ENCODE data around the gene SULT2B1.
"Not testable (repeated sequence)": the region's sequence is repeated elsewhere in the genome, so short reads cannot be mapped to it uniquely, and the experiment has no call there.

The SULT2B1 gene

GRCh38 chr19:48624067-48624594 is 72.2 kb downstream of the SULT2B1 start:
- peak; percentile 97 for DNase-seq

DNA sequence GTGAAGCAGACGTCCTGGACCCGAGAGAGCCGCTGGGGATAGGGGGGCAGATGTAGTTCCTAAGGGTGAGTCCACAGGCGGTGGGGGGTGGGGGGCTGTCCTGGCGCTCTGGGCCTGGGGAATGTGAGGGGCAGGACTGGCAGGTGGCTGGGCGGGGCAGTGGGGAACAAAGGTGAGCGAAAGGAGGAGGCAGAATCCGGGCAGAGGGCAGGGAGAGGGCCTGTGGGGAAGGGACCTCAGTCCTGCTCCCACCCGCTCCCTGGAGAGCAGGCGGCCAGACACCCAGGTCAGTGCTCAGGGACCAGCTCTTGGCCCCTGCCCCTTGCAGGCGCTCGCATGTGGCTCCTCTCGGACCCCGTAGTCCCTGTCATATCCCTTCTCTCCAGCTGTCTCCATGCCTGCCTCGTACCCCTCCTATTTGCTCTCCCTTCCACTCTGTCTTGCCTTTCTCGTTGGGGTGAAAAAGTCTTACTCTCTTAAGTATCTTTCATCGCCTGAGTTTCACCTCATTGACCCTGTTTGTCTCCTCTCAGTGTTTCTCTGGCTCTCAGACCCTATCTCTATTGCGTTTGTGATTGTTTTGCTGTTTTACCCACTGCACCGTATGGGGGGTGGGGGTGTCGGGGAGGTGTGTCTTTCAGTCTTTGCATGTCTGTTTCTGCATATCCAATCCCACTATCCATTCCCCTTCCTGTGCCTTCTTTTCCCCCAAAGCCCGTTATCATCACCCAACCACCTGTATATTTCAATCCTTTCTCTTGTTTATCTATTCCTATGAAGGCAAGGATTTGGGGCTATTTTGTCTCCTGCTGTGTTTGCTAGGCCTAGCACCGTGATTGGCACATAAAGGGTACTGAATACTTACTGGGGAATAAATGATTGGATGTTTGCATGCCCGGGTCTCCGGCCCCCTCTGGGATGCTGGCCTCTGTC is 73.1 kb downstream of the SULT2B1 start:
- no peak for DNase-seq

DNA sequence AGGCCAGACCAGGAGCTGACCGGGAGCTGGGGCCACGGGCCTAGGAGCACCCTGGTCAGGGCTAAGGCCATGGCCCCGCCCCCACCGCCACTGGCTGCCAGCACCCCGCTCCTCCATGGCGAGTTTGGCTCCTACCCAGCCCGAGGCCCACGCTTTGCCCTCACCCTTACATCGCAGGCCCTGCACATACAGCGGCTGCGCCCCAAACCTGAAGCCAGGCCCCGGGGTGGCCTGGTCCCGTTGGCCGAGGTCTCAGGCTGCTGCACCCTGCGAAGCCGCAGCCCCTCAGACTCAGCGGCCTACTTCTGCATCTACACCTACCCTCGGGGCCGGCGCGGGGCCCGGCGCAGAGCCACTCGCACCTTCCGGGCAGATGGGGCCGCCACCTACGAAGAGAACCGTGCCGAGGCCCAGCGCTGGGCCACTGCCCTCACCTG is 73.9 kb downstream of the SULT2B1 start:
- DNase-seq, result no peak

- DNase-seq, result no peak
Observed at GRCh38 chr19:48627201-48627864, 75.4 kb downstream of the SULT2B1 start.

GRCh38 chr19:48627865-48628314 is 75.9 kb downstream of the SULT2B1 start:
- DNase-seq, result no peak

DNA sequence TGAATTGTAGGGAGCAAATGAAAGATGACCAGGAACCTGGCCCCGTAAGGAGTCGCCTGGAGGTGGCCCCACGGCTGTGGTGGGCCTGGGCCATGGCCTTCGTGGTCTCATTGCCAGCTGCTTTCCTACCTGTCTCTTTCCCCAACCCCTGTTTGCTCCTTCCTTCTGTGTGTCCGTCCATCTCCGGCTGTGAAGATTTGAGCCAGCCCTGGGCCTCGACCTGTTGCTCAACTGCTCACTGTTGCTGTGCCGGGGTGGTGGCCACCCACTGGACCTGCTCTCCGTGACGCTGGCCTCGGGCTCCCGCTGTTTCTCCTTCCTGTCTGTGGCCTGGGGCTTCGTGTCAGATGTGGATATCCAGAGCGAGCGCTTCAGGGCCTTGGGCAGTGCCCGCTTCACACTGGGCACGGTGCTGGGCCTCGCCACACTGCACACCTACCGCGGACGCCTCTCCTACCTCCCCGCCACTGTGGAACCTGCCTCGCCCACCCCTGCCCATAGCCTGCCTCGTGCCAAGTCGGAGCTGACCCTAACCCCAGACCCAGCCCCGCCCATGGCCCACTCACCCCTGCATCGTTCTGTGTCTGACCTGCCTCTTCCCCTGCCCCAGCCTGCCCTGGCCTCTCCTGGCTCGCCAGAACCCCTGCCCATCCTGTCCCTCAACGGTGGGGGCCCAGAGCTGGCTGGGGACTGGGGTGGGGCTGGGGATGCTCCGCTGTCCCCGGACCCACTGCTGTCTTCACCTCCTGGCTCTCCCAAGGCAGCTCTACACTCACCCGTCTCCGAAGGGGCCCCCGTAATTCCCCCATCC is 76.7 kb downstream of the SULT2B1 start:
- DNase-seq, result no peak

DNA sequence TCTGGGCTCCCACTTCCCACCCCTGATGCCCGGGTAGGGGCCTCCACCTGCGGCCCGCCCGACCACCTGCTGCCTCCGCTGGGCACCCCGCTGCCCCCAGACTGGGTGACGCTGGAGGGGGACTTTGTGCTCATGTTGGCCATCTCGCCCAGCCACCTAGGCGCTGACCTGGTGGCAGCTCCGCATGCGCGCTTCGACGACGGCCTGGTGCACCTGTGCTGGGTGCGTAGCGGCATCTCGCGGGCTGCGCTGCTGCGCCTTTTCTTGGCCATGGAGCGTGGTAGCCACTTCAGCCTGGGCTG is 77.3 kb downstream of the SULT2B1 start:
- DNase-seq, result no peak

DNA sequence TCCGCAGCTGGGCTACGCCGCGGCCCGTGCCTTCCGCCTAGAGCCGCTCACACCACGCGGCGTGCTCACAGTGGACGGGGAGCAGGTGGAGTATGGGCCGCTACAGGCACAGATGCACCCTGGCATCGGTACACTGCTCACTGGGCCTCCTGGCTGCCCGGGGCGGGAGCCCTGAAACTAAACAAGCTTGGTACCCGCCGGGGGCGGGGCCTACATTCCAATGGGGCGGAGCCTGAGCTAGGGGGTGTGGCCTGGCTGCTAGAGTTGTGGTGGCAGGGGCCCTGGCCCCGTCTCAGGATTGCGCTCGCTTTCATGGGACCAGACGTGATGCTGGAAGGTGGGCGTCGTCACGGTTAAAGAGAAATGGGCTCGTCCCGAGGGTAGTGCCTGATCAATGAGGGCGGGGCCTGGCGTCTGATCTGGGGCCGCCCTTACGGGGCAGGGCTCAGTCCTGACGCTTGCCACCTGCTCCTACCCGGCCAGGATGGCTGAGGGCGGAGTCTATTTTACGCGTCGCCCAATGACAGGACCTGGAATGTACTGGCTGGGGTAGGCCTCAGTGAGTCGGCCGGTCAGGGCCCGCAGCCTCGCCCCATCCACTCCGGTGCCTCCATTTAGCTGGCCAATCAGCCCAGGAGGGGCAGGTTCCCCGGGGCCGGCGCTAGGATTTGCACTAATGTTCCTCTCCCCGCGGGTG is 77.8 kb downstream of the SULT2B1 start:
- no peak for DNase-seq

- no peak for DNase-seq
Observed at GRCh38 chr19:48630296-48631063, 78.5 kb downstream of the SULT2B1 start.

DNA sequence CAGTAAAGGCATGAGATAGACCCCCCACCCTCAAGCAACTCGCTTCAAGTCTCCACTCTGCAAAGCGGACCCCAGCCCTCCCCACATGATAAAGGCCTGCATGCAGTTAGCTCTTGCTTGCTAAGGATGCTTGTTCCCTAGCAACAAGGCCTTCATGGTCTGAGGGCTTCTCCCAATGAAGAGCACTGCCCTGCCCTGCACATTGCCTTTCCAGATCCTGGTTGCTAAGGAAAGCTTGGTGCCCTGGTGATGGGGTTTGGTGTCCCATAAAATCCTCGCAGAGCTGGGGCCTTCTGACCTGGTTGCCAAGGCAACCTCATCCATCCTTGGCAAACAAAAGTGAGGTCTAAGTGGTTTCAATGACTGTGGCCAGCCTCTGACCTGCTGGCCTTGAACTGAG is 79.3 kb downstream of the SULT2B1 start:
- no peak for DNase-seq

- not testable (repeated sequence) for DNase-seq
Observed at GRCh38 chr19:48632286-48632685, 80.3 kb downstream of the SULT2B1 start.

DNA sequence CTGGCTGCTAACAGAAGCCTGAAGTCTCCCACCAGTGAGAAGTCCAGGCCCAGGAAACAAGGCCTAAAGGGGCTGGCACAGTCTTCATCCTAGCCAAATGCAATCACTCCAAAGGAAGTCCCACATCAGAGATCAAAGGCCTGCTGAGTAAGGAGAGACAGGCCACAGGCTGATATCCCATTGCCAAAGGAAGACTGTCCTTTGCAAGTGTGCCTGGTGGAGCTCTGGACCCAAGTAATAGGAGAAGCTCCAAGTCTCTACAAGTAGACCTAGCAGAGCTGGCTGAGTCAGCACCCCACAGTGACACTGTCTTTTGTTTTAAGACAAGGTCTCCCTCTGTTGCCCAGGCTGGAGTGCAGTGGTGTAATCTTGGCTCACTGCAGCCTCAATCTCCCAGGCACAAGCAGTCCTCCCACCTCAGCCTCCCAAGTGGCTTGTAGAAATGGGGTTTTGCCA is 80.7 kb downstream of the SULT2B1 start:
- no peak for DNase-seq

- DNase-seq, result no peak
Observed at GRCh38 chr19:48633148-48634035, 81.4 kb downstream of the SULT2B1 start.

DNA sequence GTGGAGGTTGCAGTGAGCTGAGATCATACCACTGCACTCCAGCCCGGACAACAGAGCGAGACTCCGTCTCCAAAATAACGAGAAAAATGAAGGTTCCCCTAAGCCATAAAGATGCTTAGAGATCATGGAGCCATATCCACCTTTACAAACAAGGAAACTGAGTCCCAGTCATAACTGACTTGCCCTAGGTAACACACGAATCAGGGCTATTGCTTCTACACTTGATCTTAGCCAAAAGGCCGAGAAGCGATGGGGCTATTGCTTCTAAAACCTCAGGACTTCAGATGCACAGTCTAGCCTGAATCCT is 82.0 kb downstream of the SULT2B1 start:
- DNase-seq, result no peak

- peak; percentile 98 for DNase-seq
Observed at GRCh38 chr19:48634424-48635262, 82.7 kb downstream of the SULT2B1 start.

DNA sequence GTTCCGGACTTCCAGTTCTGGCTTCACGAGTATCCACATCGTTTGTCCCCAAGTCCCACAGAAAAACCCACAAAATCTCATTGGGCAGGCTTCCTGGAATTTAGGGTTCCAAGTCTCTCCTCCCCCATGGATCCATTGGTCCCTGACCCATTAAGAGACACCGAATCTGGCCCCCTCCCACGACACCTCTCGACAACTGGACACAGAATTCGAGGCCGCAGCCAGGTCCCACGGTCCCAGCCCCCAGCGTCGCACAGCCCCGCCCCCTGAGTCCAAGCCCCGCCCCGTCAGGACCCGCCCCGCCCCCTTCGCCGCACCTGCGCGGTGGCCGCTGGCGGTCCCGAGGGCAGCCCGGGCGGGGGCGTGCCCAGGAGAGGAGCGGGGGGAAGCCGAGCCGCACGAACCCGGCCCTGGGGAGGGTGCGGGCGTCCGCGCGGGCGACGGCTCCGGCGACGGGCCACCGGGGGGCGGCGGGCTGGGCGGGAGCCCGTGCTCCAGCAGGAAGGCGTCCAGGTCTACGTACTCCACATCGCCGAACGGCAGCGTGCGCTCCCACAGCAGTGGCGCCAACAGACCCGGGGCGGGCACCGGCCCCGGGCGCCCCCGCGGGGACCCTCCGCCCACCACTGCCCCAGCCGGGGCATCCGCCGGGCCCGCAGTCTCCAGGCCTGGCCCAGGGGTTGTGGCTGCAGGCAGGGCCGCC is 83.4 kb downstream of the SULT2B1 start:
- peak; percentile 62 for DNase-seq

GRCh38 chr19:48635966-48636858 is 84.2 kb downstream of the SULT2B1 start:
- DNase-seq, result peak; percentile 22

DNA sequence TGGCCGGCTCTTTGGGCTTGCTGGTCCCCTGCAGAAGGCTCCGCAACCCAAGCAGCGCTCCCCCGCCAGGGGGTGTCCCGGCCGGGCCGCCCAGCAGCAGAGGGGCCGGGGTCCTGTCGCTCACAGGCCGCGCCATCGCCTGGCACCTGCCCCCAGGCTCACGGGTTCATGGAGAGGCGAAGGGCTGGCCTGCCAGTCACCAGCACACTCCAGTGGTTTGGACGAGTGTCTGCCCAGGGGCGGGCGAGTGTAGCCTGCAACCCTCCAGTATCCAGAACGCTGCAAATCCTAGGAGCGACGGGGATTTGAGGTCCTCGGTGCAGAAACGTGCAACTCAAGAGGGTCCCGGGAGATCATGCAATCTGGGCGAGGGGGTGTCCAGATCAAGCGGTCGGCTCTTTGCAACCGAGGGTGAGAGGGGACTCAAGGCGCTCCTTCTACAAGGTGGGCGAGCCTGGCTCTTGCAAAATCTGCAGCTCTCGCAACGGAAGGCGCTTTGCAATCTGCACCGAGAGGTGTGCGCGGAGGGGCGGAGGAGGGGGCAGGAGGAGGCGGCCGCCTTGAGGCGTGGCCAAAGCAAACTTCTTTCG is 85.0 kb downstream of the SULT2B1 start, which contains the start of gene DBP:
DBP (minus strand) TSS at position 521 of the 590 bp plus-strand sequence; CDS start at position 136, 385 bp downstream.
- peak; percentile 57 for DNase-seq
